Ecto neural progenitor cell (in vitro differentiated cells): Measurements from ENCODE around the gene REC8.
"Not testable (repeated sequence)": the region's sequence is repeated elsewhere in the genome, so short reads cannot be mapped to it uniquely, and the experiment has no call there.

Experiments
- DNase-seq: peaks from one replicate; pipeline ENCODE4 v3.0.0-alpha.2; 2018; ENCODE audit warnings: low spot score

REC8 gene

DNA sequence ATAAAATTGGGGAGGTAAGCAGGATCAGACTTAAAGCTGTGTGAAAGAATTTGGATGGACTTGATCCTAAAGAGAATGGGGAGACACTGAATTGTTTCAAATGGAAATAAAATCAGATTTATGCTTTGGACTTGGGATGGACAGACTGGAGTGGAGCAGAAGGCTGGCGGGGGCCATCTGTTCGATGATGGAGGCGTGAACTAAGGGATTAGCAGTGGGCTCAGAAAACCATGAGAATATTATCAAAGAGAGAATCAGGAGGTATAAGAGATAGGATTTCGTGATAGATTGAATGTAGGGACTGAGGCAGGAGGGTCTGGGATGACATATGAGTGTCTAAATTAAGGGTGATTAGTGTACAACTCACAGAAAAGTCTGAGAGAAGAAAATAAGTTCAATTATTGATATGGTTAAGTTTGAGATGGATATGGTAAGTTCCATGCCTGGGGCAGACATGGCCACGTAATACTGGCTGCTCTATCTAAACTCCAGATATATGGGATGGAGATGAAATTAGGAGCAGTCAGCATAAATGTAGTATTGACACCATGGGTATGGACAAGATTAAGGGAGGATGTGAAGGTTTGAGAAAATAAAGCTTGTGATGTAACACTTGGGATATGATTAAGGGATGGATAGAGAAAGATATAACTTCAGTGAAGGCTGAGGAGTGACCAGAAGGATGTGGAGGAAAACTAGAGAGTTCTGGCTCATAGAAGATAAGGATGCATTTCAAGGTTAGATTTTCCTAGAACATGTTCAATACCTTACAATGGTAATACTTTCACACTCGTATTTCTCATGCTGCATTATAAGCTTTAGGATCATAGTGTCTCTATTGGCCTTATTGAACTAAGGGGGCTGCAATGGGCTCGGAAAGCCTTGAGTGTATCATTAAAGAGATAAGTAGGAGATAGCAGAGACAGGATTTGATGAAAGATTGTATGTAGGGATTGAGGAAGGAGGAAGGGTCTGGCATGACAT, 32.6 kb downstream of the REC8 start:
- DNase-seq: no peak

DNA sequence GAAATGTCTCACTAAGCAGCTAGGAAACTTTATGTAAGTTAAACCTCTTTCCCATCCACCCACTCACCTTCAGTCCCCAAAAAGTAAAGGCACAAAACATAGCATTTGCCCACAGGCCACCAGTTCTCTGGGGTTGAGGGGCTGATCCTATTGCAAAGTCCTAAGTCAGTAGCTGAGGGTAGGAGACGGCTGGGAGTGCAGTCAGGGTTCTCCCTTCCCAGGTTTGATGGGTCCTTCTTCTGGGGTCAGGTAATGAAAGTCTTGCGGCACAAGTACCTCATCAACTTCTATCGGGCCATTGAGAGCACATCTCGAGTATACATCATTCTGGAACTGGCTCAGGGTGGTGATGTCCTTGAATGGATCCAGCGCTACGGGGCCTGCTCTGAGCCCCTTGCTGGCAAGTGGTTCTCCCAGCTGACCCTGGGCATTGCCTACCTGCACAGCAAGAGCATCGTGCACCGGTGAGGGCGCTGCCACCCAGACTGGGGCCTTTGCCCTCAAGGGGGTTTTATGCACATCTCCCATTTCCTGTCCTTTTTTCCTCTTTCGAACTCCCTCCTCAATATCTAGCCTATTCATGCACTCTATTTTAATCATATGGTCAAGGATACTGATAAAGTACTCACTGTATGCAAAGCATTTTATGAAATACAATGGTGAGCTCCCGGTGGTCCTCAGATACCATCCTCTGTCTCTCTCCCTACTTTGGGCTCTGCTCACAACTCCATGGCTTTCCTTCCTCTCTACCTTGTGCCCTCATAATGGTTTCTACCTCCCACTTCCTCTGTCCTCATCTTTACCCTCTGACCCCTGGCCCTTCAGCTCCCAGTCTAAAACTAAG, 34.6 kb downstream of the REC8 start:
- DNase-seq: no peak

DNA sequence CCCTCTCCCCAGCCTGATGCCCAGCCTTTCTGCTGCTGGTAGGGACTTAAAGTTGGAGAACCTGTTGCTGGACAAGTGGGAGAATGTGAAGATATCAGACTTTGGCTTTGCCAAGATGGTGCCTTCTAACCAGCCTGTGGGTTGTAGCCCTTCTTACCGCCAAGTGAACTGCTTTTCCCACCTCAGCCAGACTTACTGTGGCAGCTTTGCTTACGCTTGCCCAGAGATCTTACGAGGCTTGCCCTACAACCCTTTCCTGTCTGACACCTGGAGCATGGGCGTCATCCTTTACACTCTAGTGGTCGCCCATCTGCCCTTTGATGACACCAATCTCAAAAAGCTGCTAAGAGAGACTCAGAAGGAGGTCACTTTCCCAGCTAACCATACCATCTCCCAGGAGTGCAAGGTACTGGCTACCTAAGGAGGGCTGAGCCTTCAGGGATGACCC, 35.2 kb downstream of the REC8 start:
- no peak for DNase-seq

DNA sequence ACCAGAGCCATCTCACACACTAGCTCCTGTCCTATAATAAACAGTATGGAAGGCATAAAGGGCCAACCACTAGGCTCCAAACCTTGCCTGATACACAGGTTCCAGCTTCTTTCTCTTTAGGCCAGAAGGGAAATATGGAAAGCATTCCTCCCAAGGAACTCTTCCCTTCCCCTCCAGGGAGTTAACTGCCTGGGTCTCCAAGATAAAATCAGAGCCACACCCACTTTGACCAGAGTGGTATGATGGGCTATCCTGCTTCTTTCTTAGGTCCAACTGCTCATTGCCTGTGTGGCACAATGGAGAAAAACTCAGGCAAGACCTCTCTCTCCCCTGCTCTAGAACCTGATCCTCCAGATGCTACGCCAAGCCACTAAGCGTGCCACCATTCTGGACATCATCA, 35.7 kb downstream of the REC8 start:
- DNase-seq: no peak

DNA sequence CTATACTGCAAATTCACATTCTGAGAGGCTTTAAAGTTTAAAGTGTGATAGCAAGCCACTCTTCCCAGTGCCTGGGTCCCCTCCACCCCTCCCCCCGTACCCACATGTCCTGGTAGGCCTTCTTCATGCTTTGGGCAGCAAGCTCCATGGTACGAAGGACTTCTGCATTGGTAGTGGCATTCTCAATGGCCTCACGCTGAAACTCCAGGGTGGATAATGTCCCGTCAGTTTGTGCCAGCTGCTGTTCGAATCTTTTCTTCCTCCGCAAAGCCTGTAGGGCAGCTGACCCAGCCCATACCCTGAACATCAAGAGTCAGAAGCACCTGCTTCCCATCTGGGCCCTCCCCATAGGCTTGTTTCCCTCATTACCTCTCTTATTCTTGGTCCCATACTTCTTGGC, 39.4 kb downstream of the REC8 start:
- no peak for DNase-seq

DNA sequence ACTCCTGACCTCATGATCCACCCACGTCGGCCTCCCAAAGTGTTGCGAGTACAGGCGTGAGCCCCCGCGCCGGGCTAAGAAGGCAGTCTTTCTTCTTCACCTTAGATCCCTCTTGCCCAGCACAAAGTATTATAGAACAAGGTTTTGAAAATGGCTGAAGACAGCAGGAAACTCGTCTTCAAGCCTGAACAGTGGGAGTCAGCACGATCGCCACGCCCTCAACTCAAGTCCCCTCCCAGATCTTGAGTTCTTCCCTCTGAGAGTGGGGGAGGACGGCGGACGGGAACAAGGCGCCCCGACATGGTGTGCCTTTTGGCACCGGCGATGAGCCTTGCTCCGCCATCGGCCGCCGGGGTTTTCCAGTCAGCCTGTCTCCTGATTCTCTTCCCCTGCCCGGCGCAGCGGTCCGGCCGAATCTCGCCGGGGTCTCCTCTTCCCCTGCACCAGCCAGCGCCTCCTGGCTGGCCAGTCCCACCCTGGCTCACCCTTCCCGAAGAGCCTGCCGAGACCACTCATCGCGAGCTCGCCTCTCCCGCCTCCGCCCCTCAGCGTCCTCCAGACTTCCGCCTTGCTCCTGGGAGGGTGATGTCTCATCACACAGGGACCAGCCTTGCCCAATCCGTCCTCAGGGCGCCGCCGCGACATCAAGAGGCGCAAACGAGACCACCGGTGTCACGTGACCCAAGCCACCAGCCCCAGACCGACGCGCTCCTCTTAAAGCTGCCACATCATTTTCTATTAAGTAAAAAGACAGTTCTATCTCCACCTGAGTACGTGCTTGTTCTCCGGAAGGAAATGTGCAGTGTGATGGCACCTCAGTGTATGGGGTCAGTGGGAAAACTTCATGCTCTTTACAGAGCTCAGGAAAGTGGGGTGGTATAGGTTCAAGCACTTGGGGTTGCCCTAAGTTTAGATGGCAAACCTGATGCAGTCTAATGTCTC, 41.3 kb downstream of the REC8 start, which contains the start of gene CHMP4A:
Gene CHMP4A, minus strand, starts transcription at position 565 of the 942 bp plus-strand sequence. Its CDS starts 49 bp downstream, at position 516.
- peak; percentile 97 for DNase-seq

DNA sequence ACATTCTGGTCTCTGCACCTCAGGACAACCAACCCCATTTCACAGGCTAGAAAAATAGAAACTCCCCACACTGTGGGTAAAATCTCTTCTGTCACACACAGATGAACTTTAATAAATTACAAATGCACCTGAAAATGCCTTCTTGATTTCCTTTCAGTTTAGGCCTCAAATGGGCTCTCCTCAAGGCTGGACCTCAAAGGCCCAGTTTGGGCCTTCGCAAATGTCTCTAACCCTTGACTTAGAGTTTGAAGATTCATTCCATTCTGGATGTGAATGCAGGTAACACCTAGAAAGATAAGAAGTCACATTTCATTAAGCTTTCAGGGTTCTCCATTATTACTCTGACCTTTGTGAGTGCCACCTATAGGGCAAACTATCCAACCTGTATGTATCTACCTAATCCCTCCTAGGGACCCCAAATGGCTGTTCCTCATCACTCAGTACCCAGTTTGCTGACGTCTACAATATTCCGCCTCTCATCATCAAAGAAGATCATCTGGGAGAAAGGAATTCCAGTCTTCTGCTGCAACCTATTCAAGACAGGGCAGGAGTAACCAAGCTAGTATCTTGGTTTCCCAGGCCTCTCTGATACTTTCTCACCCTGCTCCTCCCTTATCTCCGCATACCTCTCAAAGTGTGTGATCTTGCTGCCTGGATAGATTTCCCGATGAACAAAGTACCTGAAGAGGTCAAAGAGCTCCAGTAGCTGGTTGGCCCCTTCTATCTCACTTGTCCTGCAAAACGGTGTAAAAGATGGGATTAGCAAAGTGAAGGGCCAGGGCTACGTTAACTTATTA, 42.2 kb downstream of the REC8 start:
- no peak for DNase-seq

DNA sequence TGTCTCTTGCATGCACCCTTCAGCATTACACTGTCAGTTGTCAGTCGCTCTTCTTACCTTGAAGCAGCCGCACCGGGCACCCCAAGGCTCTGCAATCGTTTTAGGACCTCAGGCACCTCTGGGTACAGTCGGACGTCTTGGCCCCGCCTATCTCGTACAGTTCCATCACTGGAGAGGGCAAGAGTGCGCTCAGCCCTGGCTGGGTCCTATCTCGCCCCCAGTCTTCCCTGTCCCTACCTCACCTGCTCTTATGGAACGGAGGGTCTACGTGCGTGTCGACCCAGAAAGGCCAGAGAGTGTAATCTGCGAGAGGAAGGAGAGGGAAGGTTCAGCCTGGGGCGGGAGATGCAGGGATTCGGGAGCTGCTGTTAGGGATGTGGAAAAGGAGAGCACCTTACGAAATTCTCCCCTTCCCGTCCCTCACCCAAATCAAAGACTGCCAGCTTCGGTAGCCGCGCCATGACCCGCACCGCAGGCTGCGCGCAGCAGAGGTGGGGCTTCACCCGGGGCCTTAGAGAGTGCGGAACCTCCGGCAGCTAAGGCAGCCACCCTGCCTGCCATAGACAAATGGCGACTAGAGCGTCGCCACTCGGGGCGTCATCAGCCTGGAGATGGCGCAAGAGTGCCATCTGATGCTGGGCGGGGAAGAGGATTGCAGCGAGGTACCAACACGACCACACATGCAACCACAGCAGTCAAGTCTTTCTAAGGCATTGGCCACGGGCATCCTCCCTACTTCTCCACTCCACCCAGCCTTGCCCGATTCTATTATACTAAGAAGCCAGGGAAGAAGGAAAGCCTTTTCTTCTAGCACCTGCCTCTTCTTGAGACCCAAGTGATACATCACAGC, 43.8 kb downstream of the REC8 start, which contains the start of gene MDP1:
Gene MDP1, minus strand, starts transcription at position 572 of the 850 bp plus-strand sequence. Its CDS starts 111 bp downstream, at position 461.
- DNase-seq: peak; percentile 86

DNA sequence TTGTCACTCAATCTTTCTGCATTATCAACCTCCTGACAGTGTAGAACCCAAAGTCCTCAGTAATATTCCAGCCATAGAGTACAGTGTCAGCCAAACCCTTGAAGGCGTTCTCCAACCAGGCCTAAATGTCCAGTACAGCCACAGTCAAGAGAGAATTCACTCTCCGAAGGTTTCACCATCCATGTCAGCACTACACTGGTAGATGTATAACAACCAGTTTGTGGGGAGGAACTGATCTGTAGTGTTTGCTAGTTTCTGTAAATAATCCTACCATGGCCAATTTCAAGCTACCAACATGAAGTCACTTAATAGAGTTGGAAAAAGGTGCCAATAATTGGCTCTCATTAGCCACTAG, 44.4 kb downstream of the REC8 start:
- no peak for DNase-seq

DNA sequence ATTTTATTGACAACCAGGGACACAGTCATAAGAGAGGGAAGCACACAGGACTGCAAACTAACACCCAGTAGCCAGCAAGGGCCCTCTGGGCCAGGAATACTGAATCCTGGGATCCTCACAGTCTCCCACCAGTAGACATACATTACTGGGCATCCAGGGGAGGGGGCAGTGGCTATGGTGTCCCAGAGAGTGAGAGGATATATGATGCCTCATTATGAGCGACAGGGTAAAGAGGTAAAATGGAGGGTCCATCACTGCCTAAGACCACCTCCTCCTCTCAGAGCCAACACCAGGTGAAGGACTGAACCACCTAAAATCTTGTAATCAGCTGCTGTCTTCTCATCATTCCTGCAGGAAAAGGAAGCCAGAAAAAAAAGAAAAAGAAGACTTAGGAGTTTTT, 45.0 kb downstream of the REC8 start:
- not testable (repeated sequence) for DNase-seq

DNA sequence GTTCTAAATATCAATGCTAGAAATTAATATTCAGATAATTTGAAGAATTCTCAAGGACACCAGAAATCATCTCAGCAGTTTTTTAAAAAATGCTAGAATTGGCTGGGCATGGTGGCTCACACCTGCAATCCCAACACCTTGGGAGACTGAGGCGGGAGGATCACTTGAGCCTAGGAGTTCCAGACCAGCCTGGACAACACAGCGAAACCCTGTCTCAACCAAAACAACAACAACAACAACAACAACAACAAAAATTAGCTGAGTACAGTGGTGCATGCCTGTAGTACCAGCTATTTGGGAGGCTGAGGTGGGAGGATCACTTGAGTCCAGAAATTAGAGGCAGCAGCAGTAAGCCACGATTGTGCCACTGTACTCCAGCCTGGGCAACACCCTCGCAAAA, 47.2 kb downstream of the REC8 start:
- DNase-seq: no peak

DNA sequence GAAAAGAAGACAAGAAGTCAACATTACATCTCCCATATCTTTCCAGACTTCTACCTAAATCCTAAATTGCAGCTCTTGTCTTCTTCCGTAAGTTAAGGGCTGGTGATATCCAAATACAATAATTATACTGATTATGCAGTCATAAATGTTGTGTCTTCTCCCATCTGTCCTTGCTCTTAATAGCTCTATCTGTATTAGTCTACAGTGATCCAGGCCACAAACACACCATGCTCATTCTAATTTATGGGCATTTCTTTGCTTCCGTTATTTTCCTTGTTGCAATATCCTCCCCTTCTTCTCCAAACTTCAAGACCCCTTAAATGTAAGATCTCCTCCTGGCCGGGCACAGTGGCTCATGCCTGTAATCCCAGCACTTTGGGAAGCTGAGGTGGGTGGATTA, 47.6 kb downstream of the REC8 start:
- no peak for DNase-seq

DNA sequence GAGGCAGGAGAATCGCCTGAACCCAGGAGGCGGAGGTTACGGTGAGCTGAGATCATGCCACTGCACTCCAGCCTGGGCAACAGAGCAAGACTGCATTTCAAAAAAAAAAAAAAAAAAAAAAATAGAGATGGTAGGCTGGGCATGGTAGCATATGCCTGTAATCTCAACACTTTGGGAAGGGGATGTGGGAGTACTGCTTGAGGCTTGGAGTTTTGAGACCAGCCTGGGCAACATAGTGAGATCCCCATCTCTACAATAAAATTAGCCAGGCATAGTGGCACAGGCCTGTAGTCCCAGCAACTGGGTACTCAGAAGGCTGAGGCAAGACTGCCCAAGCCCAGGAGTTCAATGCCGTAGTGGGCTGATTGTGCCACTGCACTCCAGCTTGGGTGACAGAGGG, 51.1 kb downstream of the REC8 start:
- DNase-seq: not testable (repeated sequence)

DNA sequence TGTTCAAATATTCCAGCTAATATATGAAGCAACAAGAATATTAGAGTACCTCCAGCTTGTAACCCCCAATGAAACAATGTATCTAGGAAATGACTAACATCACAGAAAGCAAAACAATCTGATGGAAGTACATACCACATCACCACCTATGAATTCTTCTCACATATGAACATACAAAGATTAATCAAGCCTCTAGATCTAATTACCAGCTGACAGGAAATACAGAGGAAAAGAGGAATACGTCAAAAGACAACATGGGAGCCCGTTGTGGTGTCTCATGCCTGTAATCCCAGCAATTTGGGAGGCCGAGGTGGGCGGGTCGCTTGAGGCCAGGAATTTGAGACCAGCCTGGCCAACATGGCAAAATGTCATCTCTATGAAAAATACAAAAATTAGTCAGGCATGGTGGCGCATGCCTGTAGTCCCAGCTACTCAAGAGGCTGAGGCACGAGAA, 52.8 kb downstream of the REC8 start:
- DNase-seq: no peak

DNA sequence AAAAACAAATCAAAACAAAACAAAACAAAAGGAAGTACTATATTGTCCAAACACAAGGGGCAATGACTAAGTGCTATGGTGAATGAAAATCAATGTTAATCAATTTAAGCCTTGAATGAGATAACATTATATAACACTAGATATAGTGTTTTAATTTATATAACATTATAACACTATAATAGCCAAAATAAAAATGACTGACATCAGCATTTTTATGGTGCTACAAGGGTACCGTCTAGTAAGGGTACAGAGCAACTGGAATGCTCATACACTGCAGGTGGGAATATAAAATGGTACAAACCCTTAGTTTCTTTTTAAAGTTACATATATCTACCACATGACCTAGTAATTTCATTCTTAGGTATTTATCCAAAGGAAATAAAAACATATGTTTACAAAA, 54.6 kb downstream of the REC8 start:
- DNase-seq: no peak

DNA sequence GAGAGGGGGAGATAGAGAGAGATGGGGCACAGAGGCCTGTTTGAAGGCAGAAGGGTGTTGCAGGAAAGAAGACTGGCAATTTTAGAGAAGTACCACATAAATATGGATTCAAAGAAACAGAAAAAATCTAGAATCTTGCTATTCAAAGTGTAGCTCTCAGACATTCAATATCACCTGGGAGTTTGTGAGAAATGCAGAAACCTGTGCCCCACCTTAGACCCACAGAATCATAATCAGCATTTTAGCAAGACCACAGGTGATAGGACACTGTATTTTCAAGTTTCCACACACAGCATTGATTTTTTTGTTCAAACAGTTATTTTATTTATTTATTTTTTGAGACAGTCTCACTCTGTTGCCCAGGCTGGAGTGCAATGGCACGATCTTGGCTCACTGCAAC, 57.0 kb downstream of the REC8 start:
- no peak for DNase-seq
